DMS79 treated with DMSO at 0.1 percent for 48 hours (cell line): ENCODE results near the gene TMEM94.
"Not testable (repeated sequence)": the region's sequence is repeated elsewhere in the genome, so short reads cannot be mapped to it uniquely, and the experiment has no call there.

ENCODE experiments used
- DNase-seq: peaks from one replicate; lab custom pipeline; 2025; lab: John Stamatoyannopoulos, UW

Gene TMEM94

DNA sequence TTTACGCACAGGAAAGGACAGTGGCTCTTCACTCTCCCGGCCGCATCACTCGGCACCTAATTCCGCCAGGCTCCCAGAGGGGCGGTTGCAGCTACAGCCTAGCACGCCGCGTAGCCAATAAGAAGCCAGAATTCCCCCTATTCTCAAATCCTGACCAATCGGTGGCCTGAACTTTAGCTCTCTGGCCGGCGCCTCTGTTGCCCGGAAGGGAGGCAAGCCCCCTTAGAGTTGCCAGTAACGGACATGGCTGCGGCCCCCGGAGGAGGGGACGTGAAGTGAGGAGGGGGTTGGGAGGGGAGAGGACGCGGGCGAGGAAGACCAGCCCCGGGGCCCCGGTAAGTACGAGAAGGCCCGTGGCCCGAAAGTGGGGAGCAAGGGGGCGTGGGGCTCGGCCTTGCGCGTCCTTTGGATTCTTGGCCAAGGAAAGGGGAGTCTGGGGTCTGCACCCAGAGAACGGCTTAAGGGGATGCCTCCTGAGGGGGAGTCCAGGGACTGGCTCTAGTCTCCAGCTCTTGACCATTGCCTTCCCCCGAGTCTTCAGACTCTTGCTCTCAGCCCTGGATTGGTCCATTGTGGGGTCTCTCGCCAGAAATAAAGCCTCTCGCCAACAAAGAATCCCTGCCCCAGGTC, at the start of gene TMEM94:
Gene TMEM94, plus strand, starts transcription at position 219 of the 630 bp plus-strand sequence. CDS start 15,271 bp downstream, outside the sequence.
- DNase-seq: peak; percentile 94

- DNase-seq: no peak
Observed at GRCh38 chr17:75407655-75408352, 48.6 kb upstream of the TMEM94 start.

DNA sequence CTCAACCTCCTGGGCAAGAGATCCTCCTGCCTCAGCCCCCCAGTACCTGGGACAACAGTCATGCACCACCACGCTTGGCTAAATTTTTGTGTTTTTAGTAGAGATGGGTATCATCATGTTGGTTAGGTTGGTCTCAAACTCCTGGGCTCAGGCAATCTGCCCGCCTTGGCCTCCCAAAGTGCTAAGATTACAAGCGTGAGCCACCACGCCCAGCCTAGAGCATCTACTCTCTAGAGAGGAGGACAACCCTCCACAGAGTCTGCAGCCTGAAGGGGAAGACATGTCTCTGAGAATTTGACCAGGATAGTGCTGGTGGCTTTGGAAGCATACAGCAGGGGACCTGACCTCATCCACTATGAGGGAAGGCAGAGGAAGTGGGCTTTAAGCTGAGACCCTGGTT, 46.3 kb upstream of the TMEM94 start:
- DNase-seq: no peak

DNA sequence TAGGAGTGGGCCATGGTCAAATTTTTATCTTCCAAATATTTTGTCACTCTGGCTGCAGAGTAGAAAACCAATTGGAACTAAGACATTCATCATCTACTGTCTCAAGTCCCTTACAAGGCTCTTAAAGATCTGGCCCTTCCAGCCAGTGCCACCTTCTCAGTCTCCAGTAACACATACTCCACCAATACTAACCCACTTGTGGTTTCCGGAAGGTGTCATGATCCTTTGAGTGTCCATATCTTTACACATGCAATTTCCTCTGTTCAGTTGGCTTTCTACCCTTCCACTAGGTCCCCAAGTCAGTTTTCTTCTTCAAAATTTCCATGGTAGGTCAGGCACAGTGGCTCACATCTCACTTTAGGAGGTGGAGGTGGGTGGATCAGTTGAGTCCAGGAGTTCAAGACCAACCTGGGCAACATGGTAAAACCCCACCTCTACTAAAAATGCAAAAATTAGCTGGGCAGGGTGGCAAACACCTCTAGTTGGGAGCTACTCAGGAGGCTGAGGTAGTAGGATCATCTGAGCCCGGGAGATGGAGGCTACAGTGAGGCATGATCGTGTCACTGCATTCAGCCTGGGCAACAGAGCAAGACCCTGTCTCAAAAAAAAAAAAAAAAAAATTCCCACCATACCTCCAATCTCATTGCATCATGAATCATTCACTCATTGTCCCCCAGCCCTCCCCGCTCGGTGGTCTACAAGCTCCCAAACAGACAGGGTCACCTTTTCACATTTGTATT, 44.9 kb upstream of the TMEM94 start:
- no peak for DNase-seq

DNA sequence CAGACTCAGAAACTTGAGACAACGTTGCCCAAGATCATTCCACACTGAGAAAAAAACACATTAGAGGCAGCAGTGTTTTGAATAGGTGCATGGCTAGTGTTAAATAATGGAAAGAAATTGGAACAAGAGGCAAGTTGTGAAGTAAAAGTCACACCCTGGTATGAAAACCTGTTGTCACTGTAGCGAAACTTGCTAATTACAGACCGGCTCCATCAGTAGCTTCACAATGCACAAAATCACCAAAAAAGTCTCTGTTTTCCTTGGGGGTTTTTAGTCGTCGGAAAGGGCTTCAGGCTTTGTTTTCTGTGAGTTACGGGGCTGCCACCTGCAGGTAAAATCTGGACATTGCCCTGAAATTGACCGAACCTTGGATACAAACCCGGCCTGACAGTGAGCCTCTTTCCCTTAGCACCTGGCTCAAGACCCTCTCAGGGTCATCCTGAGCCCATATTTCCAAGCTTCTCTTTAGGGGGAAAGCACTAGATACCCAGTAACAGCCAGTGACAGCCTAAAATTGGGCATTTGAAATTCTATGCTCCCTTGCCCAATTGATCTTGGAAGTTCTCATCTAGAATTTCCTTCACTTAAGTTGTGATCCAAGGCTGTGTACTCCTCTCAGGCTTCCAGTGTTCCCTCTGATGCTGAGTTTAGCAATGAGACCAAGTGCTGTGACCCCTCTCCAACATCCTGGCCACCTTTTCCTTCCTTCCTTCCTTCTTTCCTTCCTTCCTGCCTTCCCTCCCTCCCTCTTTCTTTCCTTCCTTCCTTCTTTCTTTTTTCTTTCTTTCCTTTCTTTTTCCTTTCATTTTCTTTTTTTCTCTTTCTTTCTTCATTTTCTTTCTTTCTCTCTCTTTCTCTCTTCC, 43.7 kb upstream of the TMEM94 start:
- peak; percentile 62 for DNase-seq

DNA sequence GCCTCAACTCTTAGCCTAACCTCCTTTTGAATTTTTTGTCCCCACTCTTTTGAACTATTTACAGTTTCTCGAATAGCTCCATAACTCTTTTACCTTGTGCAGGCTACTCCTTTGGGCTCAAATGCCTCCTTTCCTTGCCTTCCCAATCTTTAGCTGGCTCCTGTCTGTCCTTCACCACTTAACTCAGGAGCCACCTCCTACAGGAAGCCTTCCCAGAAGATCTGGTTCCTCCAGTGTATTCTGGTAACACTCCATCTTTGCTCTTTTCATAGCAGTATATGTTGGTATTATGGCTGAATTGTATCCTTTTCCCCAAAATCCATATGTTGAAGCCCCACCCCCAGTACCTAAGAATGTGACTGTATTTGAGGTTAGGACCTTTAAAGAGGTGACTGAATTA, 41.9 kb upstream of the TMEM94 start:
- DNase-seq: no peak

- no peak for DNase-seq
Observed at GRCh38 chr17:75416006-75416405, 40.4 kb upstream of the TMEM94 start.

DNA sequence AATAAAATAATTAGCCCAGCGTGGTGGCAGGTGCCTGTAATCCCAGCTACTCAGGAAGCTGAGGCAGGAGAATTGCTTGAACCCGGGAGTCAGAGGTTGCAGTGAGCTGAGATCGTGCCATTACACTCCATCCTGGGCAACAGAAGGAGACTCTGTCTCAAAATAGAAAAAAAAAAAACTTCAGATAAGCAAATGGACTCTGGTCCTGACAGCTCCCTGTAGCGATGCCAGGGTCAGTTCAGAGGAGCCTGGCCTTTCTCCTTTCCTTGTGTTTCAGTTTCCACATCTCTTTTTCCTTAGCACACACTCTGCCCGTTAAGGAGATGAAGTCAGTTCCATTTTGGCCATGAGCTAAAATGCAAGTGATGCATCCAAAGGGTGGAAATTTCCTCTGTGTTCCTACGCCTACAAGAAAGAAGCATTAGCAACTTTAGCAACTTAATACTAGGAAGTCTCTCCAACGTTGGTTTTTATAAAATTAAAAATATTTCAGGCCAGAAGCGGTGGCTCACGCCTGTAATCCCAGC, 39.3 kb upstream of the TMEM94 start:
- DNase-seq: no peak

DNA sequence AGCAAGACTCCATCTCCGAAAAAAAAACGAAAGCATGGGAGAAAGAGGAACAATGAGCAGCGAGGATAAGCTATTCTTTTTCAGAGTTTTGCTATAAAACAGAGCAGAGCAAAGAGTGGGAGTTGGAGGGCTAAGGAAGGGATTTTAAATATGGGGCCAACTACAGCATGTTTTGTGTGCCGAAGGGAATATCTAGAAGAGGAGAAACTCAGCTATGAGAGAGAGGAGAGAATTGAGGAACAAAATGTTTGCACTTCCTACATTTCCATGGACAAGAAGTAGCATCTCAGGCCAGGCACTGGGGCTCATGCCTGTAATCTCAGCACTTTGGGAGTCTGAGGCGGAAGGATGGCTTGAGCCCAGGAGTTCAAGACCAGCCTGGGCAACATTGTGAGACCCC, 37.9 kb upstream of the TMEM94 start:
- DNase-seq: no peak

DNA sequence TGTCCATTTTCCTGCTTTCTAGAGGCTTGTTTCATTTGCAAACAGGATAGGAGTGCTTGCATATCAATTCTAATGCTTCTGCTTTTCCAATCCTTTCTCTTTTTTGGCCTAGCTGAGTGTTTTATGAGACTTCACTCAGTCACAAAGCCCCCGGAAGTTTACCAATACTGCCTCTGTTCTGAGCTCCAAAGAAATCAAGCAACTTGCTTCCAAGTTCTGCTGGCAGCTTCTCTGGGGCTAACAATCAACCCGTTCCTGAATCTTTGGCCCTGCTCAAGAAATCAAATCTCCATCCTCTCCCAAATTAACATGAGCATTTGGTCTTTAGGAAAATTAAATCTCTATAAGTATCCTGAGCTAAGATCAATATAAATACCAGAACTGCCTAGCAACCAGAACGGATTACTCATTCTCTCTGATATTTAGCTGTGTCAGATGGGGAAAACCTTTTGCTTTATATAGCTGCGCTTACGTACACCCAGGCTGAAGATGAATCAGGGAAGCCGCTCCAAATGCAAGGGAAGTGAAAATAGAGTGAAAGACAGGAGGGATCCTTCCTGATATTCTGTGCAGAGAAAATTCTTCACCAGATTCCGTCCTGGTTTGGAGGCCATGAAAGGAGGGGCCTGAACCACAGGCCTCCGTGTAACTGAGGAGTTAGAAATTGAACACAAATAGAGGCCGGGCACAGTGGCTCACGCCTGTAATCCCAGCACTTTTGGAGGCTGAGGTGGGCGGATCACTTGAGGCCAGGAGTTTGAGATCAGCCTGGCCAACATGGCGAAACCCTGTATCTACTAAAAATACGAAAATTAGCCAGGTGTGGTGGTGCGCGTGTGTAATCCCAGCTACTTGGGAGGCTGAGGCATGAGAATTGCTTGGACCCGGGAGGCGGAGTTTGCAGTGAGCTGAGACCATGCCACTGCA, 27.6 kb upstream of the TMEM94 start:
- no peak for DNase-seq

GRCh38 chr17:75430159-75430974, 26.1 kb upstream of the TMEM94 start:
- DNase-seq: no peak

DNA sequence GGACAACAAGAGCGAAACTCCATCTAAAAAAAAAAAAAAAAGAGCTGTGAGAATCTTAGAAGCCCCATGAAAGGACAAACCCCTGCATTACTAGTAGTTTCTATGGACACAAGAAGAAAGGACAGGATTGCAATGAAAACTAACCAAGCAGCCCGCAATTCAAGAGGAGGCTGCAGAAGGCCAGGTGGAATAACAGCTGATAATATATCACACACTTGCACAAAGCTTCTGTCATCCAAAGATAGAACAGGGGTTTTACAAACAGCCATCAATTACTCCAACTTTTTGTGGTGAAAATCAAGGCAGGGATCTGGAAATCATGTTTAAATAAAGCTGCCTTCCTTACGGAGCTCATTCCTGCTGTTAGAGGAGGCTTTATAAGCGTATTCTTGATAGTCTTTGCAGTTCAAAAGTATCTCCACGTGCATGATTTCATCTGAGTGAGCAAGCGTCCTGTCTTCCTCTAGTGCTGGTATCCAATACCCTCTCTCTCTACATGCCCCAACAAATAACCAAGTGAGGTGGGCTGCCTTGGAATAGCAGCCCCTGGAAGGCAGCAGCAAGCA, 23.1 kb upstream of the TMEM94 start:
- no peak for DNase-seq

GRCh38 chr17:75434433-75434832, 22.0 kb upstream of the TMEM94 start:
- not testable (repeated sequence) for DNase-seq

DNA sequence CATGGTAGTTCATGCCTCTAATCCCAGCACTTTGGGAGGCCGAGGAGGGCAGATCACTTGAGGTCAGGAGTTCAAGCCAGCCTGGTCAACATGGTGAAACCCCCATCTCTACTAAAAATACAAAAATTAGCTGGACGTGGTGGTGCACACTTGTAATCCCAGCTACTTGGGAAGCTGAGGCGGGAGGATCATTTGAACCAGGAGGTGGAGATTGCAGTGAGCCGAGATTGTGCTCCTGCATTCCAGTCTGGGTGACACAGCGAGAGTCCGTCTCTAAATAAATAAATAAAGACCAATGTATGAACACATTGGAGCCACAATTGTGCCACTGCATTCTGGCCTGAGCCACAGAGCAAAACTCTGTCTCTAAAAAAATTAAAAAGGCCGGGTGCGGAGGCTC, 19.0 kb upstream of the TMEM94 start:
- not testable (repeated sequence) for DNase-seq

- no peak for DNase-seq
Observed at GRCh38 chr17:75439287-75439686, 17.1 kb upstream of the TMEM94 start.

DNA sequence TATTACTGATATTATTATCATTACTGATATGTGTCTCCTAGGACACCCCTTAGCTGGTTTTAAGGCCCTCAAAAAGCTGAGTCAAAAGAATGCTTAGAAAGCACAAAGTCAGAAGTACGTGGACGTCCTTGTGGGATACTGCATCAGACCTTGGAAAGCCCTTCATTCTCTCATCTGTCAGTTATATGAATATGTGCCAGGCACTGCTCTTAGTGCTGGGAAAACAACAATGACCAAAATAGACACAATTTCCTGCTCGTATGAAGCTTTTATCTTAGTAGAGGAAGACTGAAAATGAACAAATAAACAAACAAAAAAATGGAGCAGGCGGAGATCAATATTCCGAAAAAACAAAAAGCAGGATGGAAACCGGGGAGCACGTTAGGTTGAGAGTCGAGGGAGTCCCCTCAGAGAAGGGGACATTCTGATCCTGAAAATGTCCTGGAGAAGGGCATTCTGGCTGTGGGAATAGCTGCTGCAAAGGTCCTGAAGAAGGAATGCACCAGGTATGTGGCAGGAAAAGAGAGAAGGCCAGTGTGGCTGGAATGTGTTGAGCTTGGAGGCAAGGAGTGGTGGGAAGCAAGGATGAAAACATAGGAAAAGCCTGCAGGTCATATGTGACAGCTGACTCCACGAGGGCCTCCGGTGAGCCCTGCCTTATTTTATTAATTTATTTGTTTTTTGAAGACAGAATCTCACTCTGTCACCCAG, 15.5 kb upstream of the TMEM94 start:
- no peak for DNase-seq

DNA sequence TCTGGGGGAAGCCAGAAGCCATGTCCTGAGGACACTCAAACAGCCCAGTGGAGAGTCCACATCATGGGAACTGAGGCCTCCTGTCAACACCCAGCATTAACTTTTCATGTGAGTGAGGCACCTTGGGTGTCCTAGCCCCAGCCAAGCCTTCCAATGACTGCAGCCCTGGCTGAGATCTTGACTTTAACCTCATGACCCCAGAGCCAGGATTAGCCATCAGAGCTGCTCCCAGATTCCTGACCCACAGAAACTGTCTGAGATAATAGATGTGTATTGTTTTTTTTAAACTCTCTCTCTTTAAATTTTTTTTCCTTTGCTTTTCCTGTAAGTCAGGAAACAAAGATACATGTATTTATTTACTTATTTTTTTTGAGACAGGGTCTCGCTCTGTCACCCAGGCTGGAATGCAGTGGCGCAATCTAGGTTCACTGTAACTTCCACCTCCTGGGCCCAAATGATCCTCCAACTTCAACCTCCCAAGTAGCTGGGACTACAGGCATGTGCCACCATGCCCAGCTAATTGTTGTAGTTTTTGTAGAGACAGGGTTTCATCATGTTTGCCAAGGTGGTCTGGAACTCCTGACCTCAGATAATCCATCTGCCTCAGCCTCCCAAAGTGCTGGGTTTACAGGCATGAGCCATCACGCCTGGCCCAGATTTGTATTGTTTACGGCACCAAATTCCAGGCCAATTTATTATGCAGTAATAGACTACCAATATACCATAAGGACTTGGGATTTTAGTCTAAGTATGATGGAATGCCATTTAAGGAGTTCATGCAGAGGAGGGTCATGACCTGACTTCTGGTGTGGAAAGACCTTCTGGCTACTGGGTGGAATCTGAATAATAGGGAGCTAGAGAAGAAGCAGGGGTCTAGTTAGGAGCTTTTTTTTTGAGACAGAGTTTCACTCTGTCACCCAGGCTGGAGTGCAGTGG, 14.0 kb upstream of the TMEM94 start:
- no peak for DNase-seq

DNA sequence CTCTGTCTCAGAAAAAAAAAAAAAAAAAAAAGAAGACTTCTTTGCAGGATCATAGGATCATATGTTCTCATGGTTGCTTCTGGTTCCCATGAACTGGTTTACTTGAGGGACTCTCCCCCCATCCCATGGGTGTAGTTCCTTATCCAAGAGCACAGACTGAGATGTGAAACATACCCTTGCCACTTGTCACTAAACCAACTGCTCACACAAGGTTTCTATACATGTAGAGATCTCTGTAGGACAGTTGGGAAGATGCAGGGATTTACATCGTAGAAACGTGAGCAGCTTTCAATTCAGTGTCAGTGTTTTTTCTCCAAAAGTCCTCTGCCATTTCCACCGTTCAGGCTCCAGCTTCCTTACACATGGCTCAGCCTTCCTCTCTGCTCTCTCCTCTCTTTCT, 11.1 kb upstream of the TMEM94 start:
- no peak for DNase-seq
